ENCODE measurements around the gene PLCD3.

GRCh38 chr17:45129426-45129939 lies 2.8 kb downstream of the PLCD3 start:
- TF ChIP-seq CTCF (IDR thresholded peaks at IDR 0.05) (no peak), POLR2A (IDR thresholded peaks at IDR 0.05) (no peak), EP300 (IDR thresholded peaks at IDR 0.05) (no peak)

All from upper lobe of left lung (tissue), 4 donors.